ENCODE results near the gene SLC35B1. TPM values are rescaled to one million over a fixed set of nuclear protein-coding genes. Genes with fewer than 3 reads are reported as not detected.

The SLC35B1 gene
- total and polyA plus RNA-seq, 10 of the 15 experiments (the other 5 are each of a cell fraction or from before 2014, with no cell fraction given), result 40.0 to 113 (median 51.6) TPM

- TF ChIP-seq NRF1 (conservative IDR thresholded peaks at IDR 0.05; ENCODE audit: low read depth, low read length) (no peak), RBBP5 (conservative IDR thresholded peaks at IDR 0.05) (no peak), CHD4 (IDR thresholded peaks at IDR 0.05) (no peak), USF1 (IDR thresholded peaks at IDR 0.05; ENCODE audit: borderline replicate concordance, extremely low read length, insufficient read depth, low read depth, low read length) (no peak), SMAD1 (IDR thresholded peaks at IDR 0.05; ENCODE audit: low read depth, partially characterized antibody) (peak; percentile 96), E4F1 (IDR thresholded peaks at IDR 0.05; ENCODE audit: borderline replicate concordance, partially characterized antibody) (no peak), HCFC1 (IDR thresholded peaks at IDR 0.05; ENCODE audit: low read length) (no peak), TCF3 (IDR thresholded peaks at IDR 0.05; ENCODE audit: borderline replicate concordance, insufficient read depth, low read depth, low read length) (peak; percentile 69; the same call in 1 of the 2 replicates), POU2F2 (IDR thresholded peaks at IDR 0.05; ENCODE audit: borderline replicate concordance, low read depth, low read length) (no peak), MTA2 (IDR thresholded peaks at IDR 0.05; ENCODE audit: low read depth) (peak; percentile 47; the same call in 1 of the 2 replicates), HDGF (IDR thresholded peaks at IDR 0.05) (no peak), CUX1 (IDR thresholded peaks at IDR 0.05; ENCODE audit: insufficient replicate concordance, low read depth, low read length) (no peak), ASH2L (IDR thresholded peaks at IDR 0.05; ENCODE audit: borderline replicate concordance, low read depth) (no peak)
- TF ChIP-seq, protein P1, sequence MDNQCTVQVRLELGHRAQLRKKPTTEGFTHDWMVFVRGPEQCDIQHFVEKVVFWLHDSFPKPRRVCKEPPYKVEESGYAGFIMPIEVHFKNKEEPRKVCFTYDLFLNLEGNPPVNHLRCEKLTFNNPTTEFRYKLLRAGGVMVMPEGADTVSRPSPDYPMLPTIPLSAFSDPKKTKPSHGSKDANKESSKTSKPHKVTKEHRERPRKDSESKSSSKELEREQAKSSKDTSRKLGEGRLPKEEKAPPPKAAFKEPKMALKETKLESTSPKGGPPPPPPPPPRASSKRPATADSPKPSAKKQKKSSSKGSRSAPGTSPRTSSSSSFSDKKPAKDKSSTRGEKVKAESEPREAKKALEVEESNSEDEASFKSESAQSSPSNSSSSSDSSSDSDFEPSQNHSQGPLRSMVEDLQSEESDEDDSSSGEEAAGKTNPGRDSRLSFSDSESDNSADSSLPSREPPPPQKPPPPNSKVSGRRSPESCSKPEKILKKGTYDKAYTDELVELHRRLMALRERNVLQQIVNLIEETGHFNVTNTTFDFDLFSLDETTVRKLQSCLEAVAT (IDR thresholded peaks at IDR 0.05), result peak; percentile 82
- TF ChIP-seq, protein P2, sequence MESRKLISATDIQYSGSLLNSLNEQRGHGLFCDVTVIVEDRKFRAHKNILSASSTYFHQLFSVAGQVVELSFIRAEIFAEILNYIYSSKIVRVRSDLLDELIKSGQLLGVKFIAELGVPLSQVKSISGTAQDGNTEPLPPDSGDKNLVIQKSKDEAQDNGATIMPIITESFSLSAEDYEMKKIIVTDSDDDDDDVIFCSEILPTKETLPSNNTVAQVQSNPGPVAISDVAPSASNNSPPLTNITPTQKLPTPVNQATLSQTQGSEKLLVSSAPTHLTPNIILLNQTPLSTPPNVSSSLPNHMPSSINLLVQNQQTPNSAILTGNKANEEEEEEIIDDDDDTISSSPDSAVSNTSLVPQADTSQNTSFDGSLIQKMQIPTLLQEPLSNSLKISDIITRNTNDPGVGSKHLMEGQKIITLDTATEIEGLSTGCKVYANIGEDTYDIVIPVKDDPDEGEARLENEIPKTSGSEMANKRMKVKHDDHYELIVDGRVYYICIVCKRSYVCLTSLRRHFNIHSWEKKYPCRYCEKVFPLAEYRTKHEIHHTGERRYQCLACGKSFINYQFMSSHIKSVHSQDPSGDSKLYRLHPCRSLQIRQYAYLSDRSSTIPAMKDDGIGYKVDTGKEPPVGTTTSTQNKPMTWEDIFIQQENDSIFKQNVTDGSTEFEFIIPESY (IDR thresholded peaks at IDR 0.05), result no peak
- TF ChIP-seq, protein P3, sequence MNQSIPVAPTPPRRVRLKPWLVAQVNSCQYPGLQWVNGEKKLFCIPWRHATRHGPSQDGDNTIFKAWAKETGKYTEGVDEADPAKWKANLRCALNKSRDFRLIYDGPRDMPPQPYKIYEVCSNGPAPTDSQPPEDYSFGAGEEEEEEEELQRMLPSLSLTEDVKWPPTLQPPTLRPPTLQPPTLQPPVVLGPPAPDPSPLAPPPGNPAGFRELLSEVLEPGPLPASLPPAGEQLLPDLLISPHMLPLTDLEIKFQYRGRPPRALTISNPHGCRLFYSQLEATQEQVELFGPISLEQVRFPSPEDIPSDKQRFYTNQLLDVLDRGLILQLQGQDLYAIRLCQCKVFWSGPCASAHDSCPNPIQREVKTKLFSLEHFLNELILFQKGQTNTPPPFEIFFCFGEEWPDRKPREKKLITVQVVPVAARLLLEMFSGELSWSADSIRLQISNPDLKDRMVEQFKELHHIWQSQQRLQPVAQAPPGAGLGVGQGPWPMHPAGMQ (IDR thresholded peaks at IDR 0.05; ENCODE audit: borderline replicate concordance), result no peak
These were observed 32.0 kb upstream of the SLC35B1 start (continued) for GRCh38 chr17:49739641-49740271.
